22Rv1 (cell line): ENCODE results near the gene PALLD.

ENCODE experiments used
- ZFX ChIP-seq: fragments of 450-650 bp; IDR thresholded peaks from 2 replicates; pipeline ENCODE4 v1.6.1; 2017; ENCODE audit warnings: antibody characterized with exemption, borderline replicate concordance
- TF ChIP-seq, protein P1 (sequence below): fragments of 450-650 bp; IDR thresholded peaks from 2 replicates; pipeline ENCODE4 v1.5.1; 2017; ENCODE audit warnings: mild to moderate bottlenecking

DNA sequence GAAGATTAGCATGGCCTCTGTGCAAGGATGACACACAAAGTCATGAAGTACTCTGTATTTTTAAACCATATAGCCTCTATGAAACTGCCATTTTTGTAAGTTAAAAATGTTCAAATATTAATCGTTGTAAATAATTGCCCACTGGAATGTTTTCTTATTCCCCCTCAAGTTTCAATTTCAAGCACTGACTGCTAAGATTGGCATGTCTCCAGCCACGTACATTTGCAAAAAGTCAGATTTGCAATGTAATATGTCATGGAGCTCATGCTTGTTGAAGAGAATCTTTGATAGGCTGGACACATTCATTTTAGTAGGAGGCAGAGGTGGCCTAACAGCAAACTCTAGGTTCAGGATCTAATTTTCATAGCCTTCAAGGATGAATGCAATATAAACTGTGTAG, 388.5 kb downstream of the PALLD start:
- TF ChIP-seq, protein P1, sequence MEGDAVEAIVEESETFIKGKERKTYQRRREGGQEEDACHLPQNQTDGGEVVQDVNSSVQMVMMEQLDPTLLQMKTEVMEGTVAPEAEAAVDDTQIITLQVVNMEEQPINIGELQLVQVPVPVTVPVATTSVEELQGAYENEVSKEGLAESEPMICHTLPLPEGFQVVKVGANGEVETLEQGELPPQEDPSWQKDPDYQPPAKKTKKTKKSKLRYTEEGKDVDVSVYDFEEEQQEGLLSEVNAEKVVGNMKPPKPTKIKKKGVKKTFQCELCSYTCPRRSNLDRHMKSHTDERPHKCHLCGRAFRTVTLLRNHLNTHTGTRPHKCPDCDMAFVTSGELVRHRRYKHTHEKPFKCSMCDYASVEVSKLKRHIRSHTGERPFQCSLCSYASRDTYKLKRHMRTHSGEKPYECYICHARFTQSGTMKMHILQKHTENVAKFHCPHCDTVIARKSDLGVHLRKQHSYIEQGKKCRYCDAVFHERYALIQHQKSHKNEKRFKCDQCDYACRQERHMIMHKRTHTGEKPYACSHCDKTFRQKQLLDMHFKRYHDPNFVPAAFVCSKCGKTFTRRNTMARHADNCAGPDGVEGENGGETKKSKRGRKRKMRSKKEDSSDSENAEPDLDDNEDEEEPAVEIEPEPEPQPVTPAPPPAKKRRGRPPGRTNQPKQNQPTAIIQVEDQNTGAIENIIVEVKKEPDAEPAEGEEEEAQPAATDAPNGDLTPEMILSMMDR, result no peak
- no peak for TF ChIP-seq ZFX
